H1 (cell line): ENCODE results near the gene UBA6. TPM values are rescaled to one million over a fixed set of nuclear protein-coding genes. Genes with fewer than 3 reads are reported as not detected.

Source experiments
- CTCF ChIA-PET: fragments of 300-600 bp; sonication (Branson Sonifier 250); formaldehyde crosslinking; loops from one replicate; lab custom pipeline; 2021; ENCODE audit not compliant: partially characterized antibody; lab: Charles Lee
- POLR2A ChIA-PET: fragments of 300-600 bp; sonication (Branson Sonifier 250); formaldehyde crosslinking; loops from one replicate; lab custom pipeline; 2021; ENCODE audit warnings: inconsistent platforms; ENCODE audit not compliant: partially characterized antibody; lab: Charles Lee
- DNase-seq, 2 experiments: peaks; one replicate each; pipeline versions ENCODE4 v3.0.0 to v3.0.0-alpha.2; 2010 to 2022; ENCODE audit warnings: low spot score in 2 of 2, low read depth in 1 of 2, mixed read lengths in 1 of 2
- FAIRE-seq: peaks from 2 replicates; lab custom pipeline; 2011; peaks lifted over from hg19 to GRCh38; lab: Jason Lieb, UNC
- H2AFZ ChIP-seq: 2 replicates; pipeline ENCODE4 v1.8.1; 2012; ENCODE audit warnings: low read length, inconsistent platforms
- H2AK5ac ChIP-seq: 2 replicates; pipeline ENCODE4 v1.6.1; 2013; ENCODE audit warnings: low read depth, low read length
- H2BK120ac ChIP-seq: replicated peaks from 2 replicates; pipeline ENCODE3; 2013; ENCODE audit warnings: low read depth, low read length, inconsistent platforms
- H2BK12ac ChIP-seq: 2 replicates; pipeline ENCODE4 v1.6.1; 2013; ENCODE audit warnings: low read depth, low read length
- H2BK15ac ChIP-seq: 2 replicates; pipeline ENCODE4 v1.6.1; 2013; ENCODE audit warnings: low read length
- H2BK20ac ChIP-seq: 2 replicates; pipeline ENCODE4 v1.6.1; 2013; ENCODE audit warnings: low read length
- H2BK5ac ChIP-seq: 2 replicates; pipeline ENCODE4 v1.6.1; 2013; ENCODE audit warnings: low read depth, low read length
- H3K14ac ChIP-seq: 2 replicates; pipeline ENCODE4 v1.6.1; 2013; ENCODE audit warnings: inconsistent platforms; ENCODE audit not compliant: insufficient read length
- H3K18ac ChIP-seq: 2 replicates; pipeline ENCODE4 v1.6.1; 2013; ENCODE audit warnings: low read length; ENCODE audit errors: extremely low read depth
- H3K23ac ChIP-seq: 2 replicates; pipeline ENCODE4 v1.6.1; 2013; ENCODE audit warnings: inconsistent platforms; ENCODE audit not compliant: insufficient read length
- H3K23me2 ChIP-seq: 2 replicates; pipeline ENCODE4 v1.6.1; 2013; ENCODE audit warnings: low read depth, low read length
- H3K27ac ChIP-seq: 2 replicates; pipeline ENCODE4 v1.6.1; 2011; ENCODE audit warnings: low read depth, low read length, inconsistent platforms
- H3K27me3 ChIP-seq, 4 experiments: replicated peaks in 1 of 4; 1 replicate in 1 of 4; 2 replicates in 3 of 4; pipeline versions ENCODE4 v1.6.1 to v1.8.1; 2011 to 2013; ENCODE audit warnings: low read length in 3 of 4, mild to moderate bottlenecking in 3 of 4, inconsistent platforms in 2 of 4, mixed read lengths in 2 of 4, moderate library complexity in 1 of 4; ENCODE audit not compliant: control insufficient read depth in 3 of 4, insufficient read depth in 3 of 4; ENCODE audit errors: extremely low read depth in 1 of 4
- H3K36me3 ChIP-seq, 4 experiments: 2 replicates each; pipeline versions ENCODE4 v1.6.1 to v1.8.1; 2011 to 2013; ENCODE audit warnings: mild to moderate bottlenecking in 4 of 4, low read length in 3 of 4, moderate library complexity in 2 of 4, control low read depth in 1 of 4, inconsistent platforms in 1 of 4; ENCODE audit not compliant: insufficient read depth in 4 of 4, control insufficient read depth in 2 of 4
- H3K4ac ChIP-seq: replicated peaks from 2 replicates; pipeline ENCODE3; 2013; ENCODE audit warnings: low read length, low read depth, mixed read lengths, inconsistent platforms; ENCODE audit not compliant: insufficient read length
- H3K4me1 ChIP-seq, 4 experiments: replicated peaks in 1 of 4; 1 replicate in 1 of 4; 2 replicates in 3 of 4; pipeline versions ENCODE4 v1.6.1 to v1.8.1; 2011 to 2013; ENCODE audit warnings: low read length in 3 of 4, inconsistent platforms in 2 of 4, mixed read lengths in 1 of 4; ENCODE audit not compliant: insufficient read depth in 4 of 4, control insufficient read depth in 3 of 4
- H3K4me2 ChIP-seq, 2 experiments: 2 replicates each; pipeline versions ENCODE4 v1.6.1 to v1.8.1; 2011 to 2013; ENCODE audit warnings: low read depth in 2 of 2, low read length in 2 of 2, control low read depth in 1 of 2, inconsistent platforms in 1 of 2, mild to moderate bottlenecking in 1 of 2; ENCODE audit not compliant: insufficient read depth in 1 of 2
- H3K4me3 ChIP-seq, 4 experiments: fragments of 200-600, 300-600 bp in 1 of 4; sonication (generic), shearing (Covaris generic), sonication (Bioruptor Twin) in 1 of 4; 2 replicates each; pipeline versions ENCODE4 v1.5.1 to v1.8.1; 2011 to 2016; ENCODE audit warnings: low read length in 4 of 4, low read depth in 3 of 4, control low read depth in 2 of 4, inconsistent platforms in 2 of 4, mild to moderate bottlenecking in 2 of 4, mixed read lengths in 1 of 4, moderate library complexity in 1 of 4; ENCODE audit not compliant: insufficient read depth in 2 of 4; ENCODE audit errors: extremely low read depth in 1 of 4
- H3K56ac ChIP-seq: replicated peaks from 2 replicates; pipeline ENCODE3; 2013; ENCODE audit warnings: low read depth, mild to moderate bottlenecking, mixed read lengths, low read length, inconsistent platforms; ENCODE audit not compliant: insufficient read length
- H3K79me1 ChIP-seq: 2 replicates; pipeline ENCODE4 v1.6.1; 2013; ENCODE audit warnings: low read depth, low read length, control low read depth
- H3K79me2 ChIP-seq, 2 experiments: 2 replicates each; pipeline versions ENCODE4 v1.6.1 to v1.8.1; 2012 to 2013; ENCODE audit warnings: low read length in 2 of 2, mild to moderate bottlenecking in 2 of 2, inconsistent platforms in 1 of 2; ENCODE audit not compliant: insufficient read depth in 2 of 2, control insufficient read depth in 1 of 2
- H3K9ac ChIP-seq, 4 experiments: replicated peaks in 1 of 4; 1 replicate in 1 of 4; 2 replicates in 3 of 4; pipeline versions ENCODE4 v1.6.1 to v1.8.1; 2011 to 2013; ENCODE audit warnings: low read depth in 3 of 4, low read length in 3 of 4, control low read depth in 2 of 4, mild to moderate bottlenecking in 2 of 4, moderate library complexity in 2 of 4, inconsistent platforms in 1 of 4; ENCODE audit errors: extremely low read depth in 1 of 4
- H3K9me3 ChIP-seq, 2 experiments: 2 replicates each; pipeline versions ENCODE4 v1.6.1 to v1.8.1; 2012 to 2013; ENCODE audit warnings: mild to moderate bottlenecking in 2 of 2, moderate library complexity in 2 of 2, control low read depth in 1 of 2, inconsistent platforms in 1 of 2, low read depth in 1 of 2, low read length in 1 of 2, mixed read lengths in 1 of 2; ENCODE audit not compliant: insufficient read depth in 2 of 2
- H4K20me1 ChIP-seq, 2 experiments: replicated peaks in 1 of 2; 2 replicates each; pipeline versions ENCODE3 to v1.8.1; 2011 to 2013; ENCODE audit warnings: inconsistent platforms in 2 of 2, low read length in 2 of 2, mild to moderate bottlenecking in 1 of 2; ENCODE audit not compliant: insufficient read depth in 2 of 2, control insufficient read depth in 1 of 2
- H4K5ac ChIP-seq: 2 replicates; pipeline ENCODE4 v1.6.1; 2013; ENCODE audit warnings: low read length, low read depth, mixed read lengths, inconsistent platforms; ENCODE audit not compliant: insufficient read length
- H4K8ac ChIP-seq: 2 replicates; pipeline ENCODE4 v1.8.0; 2013; ENCODE audit warnings: mild to moderate bottlenecking, moderate library complexity, low read length, inconsistent platforms; ENCODE audit not compliant: insufficient read depth; ENCODE audit errors: extremely low read depth
- H4K91ac ChIP-seq: replicated peaks from 2 replicates; pipeline ENCODE3; 2013; ENCODE audit warnings: low read length, mixed read lengths, inconsistent platforms; ENCODE audit not compliant: insufficient read length
- CREB1 ChIP-seq: IDR thresholded peaks from 2 replicates; pipeline ENCODE4 v1.6.1; 2012; ENCODE audit warnings: inconsistent platforms
- CTCF ChIP-seq, 3 experiments: IDR thresholded peaks; 1 replicate in 2 of 3; 2 replicates in 1 of 3; pipeline versions ENCODE4 v1.5.1 to v1.6.1; 2011; ENCODE audit warnings: low read length in 3 of 3, mild to moderate bottlenecking in 3 of 3, inconsistent platforms in 2 of 3, low read depth in 1 of 3, moderate library complexity in 1 of 3; ENCODE audit not compliant: insufficient read depth in 1 of 3; ENCODE audit errors: control extremely low read depth in 1 of 3
- EP300 ChIP-seq, 2 experiments: IDR thresholded peaks; 1 replicate in 1 of 2; 2 replicates in 1 of 2; pipeline ENCODE4 v1.6.1; 2011 to 2012; ENCODE audit warnings: low read depth in 2 of 2, low read length in 2 of 2, mild to moderate bottlenecking in 2 of 2, borderline replicate concordance in 1 of 2, inconsistent platforms in 1 of 2, moderate library complexity in 1 of 2
- SIX5 ChIP-seq: IDR thresholded peaks from 2 replicates; pipeline ENCODE4 v1.6.1; 2011; ENCODE audit warnings: mild to moderate bottlenecking, low read depth, low read length
- WGBS, 2 experiments: shearing (Covaris generic) in 1 of 2; methylation state at CpG; one replicate each; pipeline versions ENCODE4 v1.1.6 to v1.1.7; 2013 to 2015; ENCODE audit warnings: low lambda C conversion rate in 2 of 2, mixed read lengths in 2 of 2, inconsistent platforms in 1 of 2, low coverage in 1 of 2, missing lambda C conversion rate in 1 of 2; ENCODE audit not compliant: insufficient replicate concordance in 2 of 2, insufficient coverage in 1 of 2, insufficient read length in 1 of 2; ENCODE audit errors: extremely low coverage in 1 of 2, missing lambda C conversion rate in 1 of 2; 5-methylcytosine and 5-hydroxymethylcytosine counted together
- polyA plus RNA-seq, 7 experiments: library from polyadenylated mRNA; depleted of rRNA in 3 of 7; stranded (reverse) in 5 of 7; unstranded in 2 of 7; fragments of >200 nt in 5 of 7; fragments of 200-250 nt in 2 of 7; gene quantifications; 1 replicate in 5 of 7; 2 replicates in 1 of 7; 4 replicates in 1 of 7; pipeline versions ENCODE4 v1.2.1 to v1.2.3, GENCODE V29; 2011 to 2013; ENCODE audit warnings: missing spikeins in 2 of 7, mixed read lengths in 2 of 7
- total RNA-seq: library from RNA; stranded (reverse); fragmentation: NEBNext Ultra II Directional; extraction: Animal tissue kit (Norgen Biotek cat#: 25700); gene quantifications from 2 replicates; pipeline ENCODE4 v1.2.1, GENCODE V29; 2021

The UBA6 gene
- total and polyA plus RNA-seq, 2 of the 8 experiments (the other 6 are each of a cell fraction or from before 2014, with no cell fraction given): 17.4 to 74.3 TPM

- no peak overlapping the region for H4K91ac ChIP-seq
- no peaks in the 10 kb centered on the region for H3K27me3 ChIP-seq
- FAIRE-seq: no peak
- H4K8ac ChIP-seq: no peak overlapping the region
- TF ChIP-seq CREB1 (no peak), SIX5 (no peak), EP300 (IDR thresholded peaks at IDR 0.05; ENCODE audit: borderline replicate concordance in 1 of 2, low read depth in 2 of 2, low read length in 2 of 2) (no peak), CTCF (IDR thresholded peaks at IDR 0.05; ENCODE audit: control extremely low read depth in 1 of 3, insufficient read depth in 1 of 3, low read depth in 1 of 3, low read length in 3 of 3) (peak in 2 of 3 experiments; percentile 15 to 16; a peak in 2 of 4 replicates)
- TF ChIP-seq, all 59 proteins: peak for 1
- ChIA-PET CTCF (interaction anchor here (0.7 to 6.7 kb wide), 18 partner anchors 9 to 349 kb away, joined by 3 to 49 read pairs (median 4); no protein-coding TSS in a partner anchor), POLR2A (no interaction called here)
- Histone ChIP-seq H3K9me3 (no peaks in the 10 kb centered on the region), H2BK120ac (no peak overlapping the region), H2AK5ac (no peak overlapping the region), H3K56ac (no peak overlapping the region), H3K23me2 (no peaks in the 10 kb centered on the region), H3K36me3 (no peaks in the 10 kb centered on the region), H3K79me2 (no peaks in the 10 kb centered on the region), H3K9ac (no peak overlapping the region), H3K79me1 (no peaks in the 10 kb centered on the region), H2AFZ (0 out of 2 replicates have a peak overlapping the region, but pooled peaks have one; percentile 1), H2BK20ac (no peak overlapping the region), H3K4me1 (no peaks in the 10 kb centered on the region), H3K23ac (no peak overlapping the region), H2BK12ac (no peak overlapping the region), H3K4me3 (no peak overlapping the region), H3K4me2 (no peak overlapping the region), H4K5ac (no peak overlapping the region), H3K4ac (no peak overlapping the region), H2BK5ac (no peak overlapping the region), H3K27ac (no peak overlapping the region), H2BK15ac (no peak overlapping the region), H4K20me1 (no peaks in the 10 kb centered on the region), H3K18ac (no peak overlapping the region), H3K14ac (no peak overlapping the region)
- DNase-seq: no peak
- 56% methylated on average over 5 of the region's 5 CpGs; no CpG with 5 or more reads in 1 of the 2 experiments for WGBS, 2 experiments
These were observed 46.0 kb upstream of the UBA6 start for GRCh38 chr4:67746797-67747495.
